ENCODE measurements around the gene PTCD1. TPM values are rescaled to one million over a fixed set of nuclear protein-coding genes. Genes with fewer than 3 reads are reported as not detected.

The PTCD1 gene
- polyA plus RNA-seq, 1 donor from 2014 or later: 5.5 TPM

Other genes starting within 250 kb of the PTCD1 start
- not detected for gene KPNA7, start 230.7 kb downstream of the PTCD1 start, polyA plus RNA-seq
- gene MYH16, start 166.0 kb downstream of the PTCD1 start, polyA plus RNA-seq: not detected
- 81.5 TPM for gene ARPC1A, start 112.9 kb downstream of the PTCD1 start, polyA plus RNA-seq
- 728 TPM for gene ARPC1B, start 64.1 kb downstream of the PTCD1 start, polyA plus RNA-seq
- gene PDAP1, start 30.2 kb downstream of the PTCD1 start, polyA plus RNA-seq: 33.8 TPM
- gene BUD31, start 29.8 kb downstream of the PTCD1 start, polyA plus RNA-seq: 162 TPM
- 28.7 TPM for gene CPSF4, start 145 bp upstream of the PTCD1 start, polyA plus RNA-seq
- 453 TPM for gene ATP5MF, start 27.4 kb upstream of the PTCD1 start, polyA plus RNA-seq
- gene ZNF789, start 34.1 kb upstream of the PTCD1 start, polyA plus RNA-seq: 4.4 TPM
- 53.3 TPM for gene ZNF394, start 61.5 kb upstream of the PTCD1 start, polyA plus RNA-seq
- gene ZKSCAN5, start 65.9 kb upstream of the PTCD1 start, polyA plus RNA-seq: 5.4 TPM
- 4.5 TPM for gene FAM200A, start 113.3 kb upstream of the PTCD1 start, polyA plus RNA-seq
- gene ZNF655, start 119.8 kb upstream of the PTCD1 start, polyA plus RNA-seq: 66.9 TPM
- gene TMEM225B, start 159.5 kb upstream of the PTCD1 start, polyA plus RNA-seq: 1.6 TPM
- gene ZSCAN25, start 178.1 kb upstream of the PTCD1 start, polyA plus RNA-seq: 11.8 TPM
- gene CYP3A5, start 241.2 kb upstream of the PTCD1 start, polyA plus RNA-seq: 0.16 TPM